ENCODE results near the gene MOB1A. TPM values are rescaled to one million over a fixed set of nuclear protein-coding genes. Genes with fewer than 3 reads are reported as not detected.
A peak's percentile ranks its signal among the peaks of the same experiment; 100 is the strongest.

Gene MOB1A
- total and polyA plus RNA-seq, 2 of the 13 experiments (the other 11 are each of a cell fraction or from before 2014, with no cell fraction given): 48.2 to 139 TPM

GRCh38 chr2:74147727-74148456 lies 30.8 kb downstream of the MOB1A start, which contains the start of gene BOLA3 (continued):
- TF ChIP-seq FLYWCH1 (CRISPR knock-in tag; IDR thresholded peaks at IDR 0.05) (0 out of 2 replicates have a peak, but pooled peaks have one; percentile 17), MIER3 (CRISPR knock-in tag; IDR thresholded peaks at IDR 0.05; ENCODE audit: borderline replicate concordance) (peak; percentile 77; the same call in 1 of the 2 replicates), ZNF280B (CRISPR knock-in tag; IDR thresholded peaks at IDR 0.05; ENCODE audit: borderline replicate concordance) (0 out of 2 replicates have a peak, but pooled peaks have one; percentile 53), TARDBP (CRISPR knock-in tag; IDR thresholded peaks at IDR 0.05) (peak; percentile 62), ZNF124 (CRISPR knock-in tag; IDR thresholded peaks at IDR 0.05) (peak; percentile 34; the same call in 1 of the 2 replicates), PPARG (CRISPR knock-in tag; conservative IDR thresholded peaks at IDR 0.05) (0 out of 2 replicates have a peak, but pooled peaks have one; percentile 52), ZNF260 (CRISPR knock-in tag; IDR thresholded peaks at IDR 0.05; ENCODE audit: borderline replicate concordance, low read depth) (no peak), ZNF230 (CRISPR knock-in tag; IDR thresholded peaks at IDR 0.05) (no peak; the same call in 1 of the 2 replicates), HOXA5 (CRISPR knock-in tag; IDR thresholded peaks at IDR 0.05) (peak; percentile 82), NR2F6 (IDR thresholded peaks at IDR 0.05) (peak; percentile 58; the same call in 1 of the 2 replicates), NR2F6 (CRISPR knock-in tag; IDR thresholded peaks at IDR 0.05) (peak; percentile 94), FOXO1 (CRISPR knock-in tag; IDR thresholded peaks at IDR 0.05) (peak; percentile 72), ZNF281 (CRISPR knock-in tag; IDR thresholded peaks at IDR 0.05; ENCODE audit: borderline replicate concordance) (no peak), NFYC (CRISPR knock-in tag; IDR thresholded peaks at IDR 0.05) (no peak), TCF7 (IDR thresholded peaks at IDR 0.05; ENCODE audit: low read depth) (no peak), ZNF841 (CRISPR knock-in tag; IDR thresholded peaks at IDR 0.05; ENCODE audit: borderline replicate concordance) (peak; percentile 71; the same call in 1 of the 2 replicates), NCOA5 (CRISPR knock-in tag; IDR thresholded peaks at IDR 0.05) (no peak), RERE (CRISPR knock-in tag; IDR thresholded peaks at IDR 0.05; ENCODE audit: low read depth) (peak; percentile 61; the same call in 1 of the 2 replicates), MTA1 (CRISPR knock-in tag; IDR thresholded peaks at IDR 0.05; ENCODE audit: borderline replicate concordance) (peak; percentile 29; the same call in 1 of the 2 replicates), BORCS8-MEF2B (CRISPR knock-in tag; IDR thresholded peaks at IDR 0.05) (peak; percentile 90), ZNF674 (CRISPR knock-in tag; IDR thresholded peaks at IDR 0.05; ENCODE audit: low read depth) (0 out of 2 replicates have a peak, but pooled peaks have one; percentile 70)
